ENCODE data around the gene TMUB1.

Gene TMUB1

GRCh38 chr7:151056666-151057505 lies 26.4 kb downstream of the TMUB1 start:
- H3K27me3 ChIP-seq (ENCODE audit: insufficient read depth, low read length, poor library complexity), result no peaks in the 10 kb centered on the region
- H3K9ac ChIP-seq (ENCODE audit: low read depth, low read length), result peak overlapping the region; percentile 68
- H3K27ac ChIP-seq (ENCODE audit: low read length), result peak overlapping the region; percentile 92
- peaks cover 10% of the 10 kb centered on the region for H3K36me3 ChIP-seq (ENCODE audit: insufficient read depth, low read length)
- H3K4me1 ChIP-seq (ENCODE audit: insufficient read depth, low read length), result peaks cover 53% of the 10 kb centered on the region
- H4K20me1 ChIP-seq (ENCODE audit: insufficient read depth, low read length), result peaks cover 29% of the 10 kb centered on the region
- no peak for TF ChIP-seq EZH2 (IDR thresholded peaks at IDR 0.05; ENCODE audit: borderline replicate concordance, low read depth, low read length, severe bottlenecking)
- no peak for TF ChIP-seq CTCF (IDR thresholded peaks at IDR 0.05; ENCODE audit: borderline replicate concordance, extremely low read depth, low read length, poor library complexity, severe bottlenecking)
- peak overlapping the region; percentile 85 for H2AFZ ChIP-seq (ENCODE audit: low read depth, low read length)
- H3K79me2 ChIP-seq (ENCODE audit: insufficient read depth, low read length), result peaks cover 30% of the 10 kb centered on the region
- DNase-seq (no peak), ATAC-seq (ENCODE audit: insufficient read depth, low read depth) (no peak)
- H3K4me3 ChIP-seq (ENCODE audit: low read depth in 1 of 2, low read length in 2 of 2), result peak overlapping the region; percentile 62 to 85
- peak overlapping the region; percentile 96 for H3K4me2 ChIP-seq (ENCODE audit: insufficient read depth, low read length)
- no peaks in the 10 kb centered on the region for H3K9me3 ChIP-seq (ENCODE audit: insufficient read depth, low read length, severe bottlenecking)

- peaks cover 53% of the 10 kb centered on the region for H3K4me1 ChIP-seq (ENCODE audit: insufficient read depth, low read length)
- peaks cover 4% of the 10 kb centered on the region for H3K36me3 ChIP-seq (ENCODE audit: insufficient read depth, low read length)
- no peaks in the 10 kb centered on the region for H3K9me3 ChIP-seq (ENCODE audit: insufficient read depth, low read length, severe bottlenecking)
- H2AFZ ChIP-seq (ENCODE audit: low read depth, low read length), result no peak overlapping the region
- peaks cover 24% of the 10 kb centered on the region for H3K79me2 ChIP-seq (ENCODE audit: insufficient read depth, low read length)
- no peaks in the 10 kb centered on the region for H3K27me3 ChIP-seq (ENCODE audit: insufficient read depth, low read length, poor library complexity)
- H3K4me2 ChIP-seq (ENCODE audit: insufficient read depth, low read length), result peak overlapping the region; percentile 96
- no peak overlapping the region for H3K27ac ChIP-seq (ENCODE audit: low read length)
- TF ChIP-seq CTCF (IDR thresholded peaks at IDR 0.05; ENCODE audit: borderline replicate concordance, extremely low read depth, low read length, poor library complexity, severe bottlenecking) (no peak), EZH2 (IDR thresholded peaks at IDR 0.05; ENCODE audit: borderline replicate concordance, low read depth, low read length, severe bottlenecking) (no peak)
- peak overlapping the region in 1 of 2 experiments; percentile 85; a peak in 1 of 4 replicates for H3K4me3 ChIP-seq (ENCODE audit: low read depth in 1 of 2, low read length in 2 of 2)
- ATAC-seq (ENCODE audit: insufficient read depth, low read depth) (no peak), DNase-seq (no peak)
- no peak overlapping the region for H3K9ac ChIP-seq (ENCODE audit: low read depth, low read length)
- H4K20me1 ChIP-seq (ENCODE audit: insufficient read depth, low read length), result peaks cover 27% of the 10 kb centered on the region
Measured at GRCh38 chr7:151056283-151056665, 27.0 kb downstream of the TMUB1 start.

- no peak for TF ChIP-seq CTCF (IDR thresholded peaks at IDR 0.05; ENCODE audit: borderline replicate concordance, extremely low read depth, low read length, poor library complexity, severe bottlenecking)
- Histone ChIP-seq H3K9me3 (ENCODE audit: insufficient read depth, low read length, severe bottlenecking) (no peaks in the 10 kb centered on the region), H3K79me2 (ENCODE audit: insufficient read depth, low read length) (peaks cover 9% of the 10 kb centered on the region; the same call in 1 of the 2 replicates), H3K4me1 (ENCODE audit: insufficient read depth, low read length) (peaks cover 41% of the 10 kb centered on the region), H3K9ac (ENCODE audit: low read depth, low read length) (no peak overlapping the region), H3K27ac (ENCODE audit: low read length) (no peak overlapping the region), H3K4me3 (ENCODE audit: low read depth in 1 of 2, low read length in 2 of 2) (no peak overlapping the region), H3K36me3 (ENCODE audit: insufficient read depth, low read length) (peaks cover 4% of the 10 kb centered on the region; the same call in 1 of the 2 replicates), H2AFZ (ENCODE audit: low read depth, low read length) (no peak overlapping the region), H3K27me3 (ENCODE audit: insufficient read depth, low read length, poor library complexity) (no peaks in the 10 kb centered on the region), H3K4me2 (ENCODE audit: insufficient read depth, low read length) (no peak overlapping the region), H4K20me1 (ENCODE audit: insufficient read depth, low read length) (peaks cover 32% of the 10 kb centered on the region)
- no peak for DNase-seq
- ATAC-seq (ENCODE audit: insufficient read depth, low read depth), result no peak
Measured at GRCh38 chr7:151053751-151054150, 29.5 kb downstream of the TMUB1 start.

Data from DND-41 (cell line).